GM21515 (cell line): ENCODE results near the gene OR1F1.
A peak's percentile ranks its signal among the peaks of the same experiment; 100 is the strongest.
"Not testable (repeated sequence)": the region's sequence is repeated elsewhere in the genome, so short reads cannot be mapped to it uniquely, and the experiment has no call there.

ENCODE experiments used
- ATAC-seq: cut with Tn5 transposase; IDR thresholded peaks from one replicate; pipeline ENCODE4 v1.9.1; 2021; ENCODE audit not compliant: unreplicated experiment

The OR1F1 gene

GRCh38 chr16:3187798-3188674, at the start of gene OR1F1:
Gene OR1F1 (plus strand): TSS chr16:3188204.
- no peak for ATAC-seq

- no peak for ATAC-seq
These were observed 49.7 kb upstream of the OR1F1 start for GRCh38 chr16:3138342-3138741.

GRCh38 chr16:3138823-3139426, 49.1 kb upstream of the OR1F1 start:
- ATAC-seq: no peak

- ATAC-seq: not testable (repeated sequence)
These were observed 48.4 kb upstream of the OR1F1 start for GRCh38 chr16:3139561-3139960.

GRCh38 chr16:3140603-3141427, 47.2 kb upstream of the OR1F1 start:
- ATAC-seq: no peak

- no peak for ATAC-seq
These were observed 46.2 kb upstream of the OR1F1 start for GRCh38 chr16:3141781-3142311.

GRCh38 chr16:3142327-3142726, 45.7 kb upstream of the OR1F1 start:
- no peak for ATAC-seq

GRCh38 chr16:3142770-3143169, 45.2 kb upstream of the OR1F1 start:
- ATAC-seq: no peak

GRCh38 chr16:3143189-3143588, 44.8 kb upstream of the OR1F1 start:
- no peak for ATAC-seq

- no peak for ATAC-seq
These were observed 44.2 kb upstream of the OR1F1 start for GRCh38 chr16:3143598-3144320.

- no peak for ATAC-seq
These were observed 43.6 kb upstream of the OR1F1 start for GRCh38 chr16:3144321-3144983.

GRCh38 chr16:3145151-3145550, 42.9 kb upstream of the OR1F1 start:
- ATAC-seq: no peak

- no peak for ATAC-seq
These were observed 42.3 kb upstream of the OR1F1 start for GRCh38 chr16:3145660-3146059.

- no peak for ATAC-seq
These were observed 40.8 kb upstream of the OR1F1 start for GRCh38 chr16:3147046-3147756.

GRCh38 chr16:3147757-3148104, 40.3 kb upstream of the OR1F1 start:
- ATAC-seq: no peak

GRCh38 chr16:3148256-3149192, 39.5 kb upstream of the OR1F1 start:
- no peak for ATAC-seq

- ATAC-seq: no peak
These were observed 38.8 kb upstream of the OR1F1 start for GRCh38 chr16:3149193-3149530.

GRCh38 chr16:3149630-3150345, 38.2 kb upstream of the OR1F1 start:
- peak; percentile 10 for ATAC-seq
